Femur (tissue), 1 donor: Measurements from ENCODE around the gene EIPR1.

Experiments
- DNase-seq: peaks from one replicate; pipeline ENCODE4 v3.0.0-alpha.2; 2017

Gene EIPR1

DNA sequence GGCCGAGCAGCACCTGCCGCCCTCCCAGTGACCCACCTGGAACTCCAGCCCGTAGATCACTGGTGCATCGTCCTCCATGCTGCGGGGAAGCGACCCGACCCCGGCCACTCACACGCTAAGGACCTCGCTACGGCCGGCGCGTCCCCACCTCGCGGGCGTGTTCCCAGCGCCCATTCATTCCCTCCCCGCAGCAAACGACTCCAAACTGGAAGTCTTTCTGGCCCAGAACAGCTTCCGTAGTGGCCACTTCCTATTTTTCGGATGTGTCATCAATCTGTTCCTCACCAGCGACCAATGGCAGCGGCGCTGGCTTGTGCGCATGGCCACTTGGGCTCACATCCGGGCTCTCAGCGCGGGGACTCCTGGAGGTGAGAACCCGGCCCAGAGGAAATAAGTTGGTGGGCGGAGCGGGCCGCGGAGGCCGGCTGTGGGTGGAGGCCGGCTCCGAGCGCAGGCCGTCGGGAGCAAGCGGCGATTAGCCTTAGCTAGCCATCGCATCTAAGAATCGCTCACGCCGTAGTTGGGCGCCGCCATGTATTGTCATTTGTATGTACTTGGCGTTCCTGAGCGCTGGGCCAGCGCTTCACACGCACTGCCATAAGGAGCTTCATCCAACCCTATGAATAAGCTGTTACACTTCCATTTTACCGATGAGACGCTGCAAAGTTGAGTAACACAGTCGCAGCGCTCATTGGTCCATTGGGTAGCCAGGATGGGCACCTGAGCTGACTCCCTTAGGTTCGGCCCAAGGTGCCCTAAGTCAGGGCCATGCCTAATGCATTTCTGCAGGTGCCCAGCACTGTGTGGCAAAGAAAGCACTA, at the start of gene EIPR1:
Gene EIPR1, minus strand, starts transcription at position 207 of the 821 bp plus-strand sequence. Its CDS starts 129 bp downstream, at position 78.
- DNase-seq, result peak; percentile 99

DNA sequence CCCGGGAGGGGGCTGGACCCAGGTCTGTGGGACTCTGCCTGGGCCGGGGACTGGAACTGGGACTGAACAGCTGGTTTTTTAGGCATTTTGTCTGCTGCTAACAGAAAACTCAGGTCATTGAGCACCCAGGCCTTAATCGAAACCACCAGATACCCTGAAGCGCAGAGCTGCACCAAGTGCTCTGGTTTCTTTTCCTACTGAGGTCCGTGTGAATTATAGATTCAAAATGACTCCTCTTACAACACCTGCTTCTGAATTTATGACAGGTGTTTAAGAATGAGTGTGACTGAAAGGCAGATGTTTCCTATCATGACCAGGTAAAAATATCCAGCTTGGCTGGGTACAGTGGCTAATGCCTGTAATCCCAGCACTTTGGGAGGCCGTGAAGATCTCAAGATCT, 49.7 kb upstream of the EIPR1 start:
- no peak for DNase-seq

DNA sequence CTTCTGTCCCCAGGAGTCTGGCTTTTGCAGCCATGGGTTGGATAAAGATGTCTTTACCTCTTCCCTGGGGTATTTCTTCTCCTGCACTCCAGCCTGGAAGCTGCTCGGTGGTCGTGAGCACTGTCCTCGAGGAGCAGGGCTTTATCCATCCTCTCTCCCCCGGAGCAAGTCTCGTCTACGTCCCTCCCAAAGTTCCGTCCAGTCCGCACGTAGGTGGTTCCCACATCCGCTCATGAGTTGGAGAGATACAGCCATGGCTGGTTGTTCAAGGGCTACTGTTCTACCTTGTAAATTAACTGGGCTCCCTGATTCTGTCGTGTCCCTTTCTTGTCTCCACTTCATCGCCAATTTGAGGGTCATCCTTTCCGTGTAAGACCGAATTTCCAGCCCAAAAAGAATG, 49.0 kb upstream of the EIPR1 start:
- no peak for DNase-seq

DNA sequence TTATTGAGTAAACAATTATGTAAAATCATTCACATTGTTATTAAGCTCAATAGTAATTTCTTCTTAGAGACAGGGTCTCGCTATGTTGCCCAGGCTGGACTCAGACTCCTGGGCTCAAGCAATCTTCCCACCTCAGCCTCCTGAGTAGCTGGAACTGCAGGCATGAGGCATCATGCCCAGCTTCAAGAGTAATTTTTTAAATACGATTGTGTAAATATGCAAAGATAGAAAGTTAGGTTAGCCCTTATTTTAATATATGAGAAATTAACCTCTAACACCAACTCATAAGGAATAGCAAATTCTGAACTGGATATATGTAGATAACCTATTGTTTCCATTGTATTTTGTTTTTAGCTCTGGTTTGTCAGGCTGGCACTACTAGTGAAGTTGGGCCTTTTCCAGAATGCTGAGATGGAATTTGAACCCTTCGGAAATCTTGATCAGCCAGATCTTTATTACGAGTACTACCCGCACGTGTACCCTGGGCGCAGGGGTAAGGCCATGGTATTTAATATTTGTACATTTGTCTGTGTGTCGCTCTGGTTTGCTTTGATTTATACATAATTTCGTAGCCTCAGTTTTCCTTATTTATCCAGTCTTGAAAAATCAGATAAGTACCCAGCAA, 46.7 kb upstream of the EIPR1 start:
- no peak for DNase-seq

DNA sequence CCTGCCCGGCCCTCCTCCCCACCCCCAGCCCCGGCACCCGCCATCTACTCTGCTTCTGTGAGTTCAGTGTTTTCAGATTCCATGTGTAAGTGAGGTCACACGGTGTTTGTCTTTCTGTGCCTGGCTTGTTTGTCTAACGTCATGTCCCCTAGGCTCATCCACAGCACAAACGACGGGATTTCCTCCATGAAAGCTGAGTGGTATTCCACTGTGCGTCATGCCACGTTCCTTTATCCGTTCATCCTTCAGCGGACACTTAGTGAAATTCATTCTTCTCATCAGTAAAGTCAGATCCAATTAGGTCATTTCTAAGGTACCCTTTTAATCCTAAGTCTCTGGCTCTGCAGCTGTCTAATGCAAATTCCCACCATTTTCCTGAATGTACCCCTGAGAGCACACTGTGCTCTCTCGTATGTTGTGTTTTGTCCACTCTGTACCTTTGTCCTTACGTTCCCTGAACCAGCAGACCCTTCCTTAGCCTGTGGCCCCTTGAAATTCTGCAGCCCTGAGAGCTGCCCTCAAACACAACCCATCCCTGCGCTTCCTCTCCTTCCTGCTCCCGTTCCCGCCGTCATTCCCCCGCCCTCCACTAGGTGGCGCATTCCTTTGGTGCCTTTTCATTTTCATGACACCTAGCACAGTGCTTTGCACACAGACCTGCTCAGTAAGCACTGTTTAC, 46.0 kb upstream of the EIPR1 start:
- DNase-seq, result peak; percentile 59

DNA sequence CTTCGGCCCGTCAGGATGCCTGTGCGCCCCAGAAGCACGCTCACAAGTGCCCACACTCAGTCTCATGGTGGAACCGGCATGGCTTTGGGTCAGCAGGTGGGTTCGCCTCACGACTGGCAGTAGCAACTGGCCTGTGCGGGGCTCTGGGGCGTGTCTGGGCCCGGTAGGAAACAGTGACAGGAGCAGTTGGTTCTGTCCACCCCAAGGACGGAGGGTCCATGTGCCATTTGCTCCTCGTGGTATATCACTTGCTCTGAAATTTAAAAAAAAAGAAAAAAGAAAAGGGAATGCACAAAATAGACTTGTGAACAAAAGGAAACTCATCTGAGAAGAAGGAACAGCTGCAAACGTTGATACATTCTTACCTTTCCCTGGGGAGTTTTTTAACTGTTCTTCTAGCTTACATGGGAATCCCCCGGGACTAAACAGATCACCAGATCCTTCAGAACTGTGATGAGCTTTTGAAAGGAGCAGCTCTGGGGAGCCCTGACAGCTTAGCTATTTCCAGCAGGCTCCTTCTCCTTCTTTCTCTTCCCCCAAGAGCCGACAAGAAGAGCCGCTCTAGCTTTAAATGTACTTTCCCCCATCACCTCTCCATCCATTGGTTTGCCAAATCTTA, 44.7 kb upstream of the EIPR1 start:
- DNase-seq, result no peak

DNA sequence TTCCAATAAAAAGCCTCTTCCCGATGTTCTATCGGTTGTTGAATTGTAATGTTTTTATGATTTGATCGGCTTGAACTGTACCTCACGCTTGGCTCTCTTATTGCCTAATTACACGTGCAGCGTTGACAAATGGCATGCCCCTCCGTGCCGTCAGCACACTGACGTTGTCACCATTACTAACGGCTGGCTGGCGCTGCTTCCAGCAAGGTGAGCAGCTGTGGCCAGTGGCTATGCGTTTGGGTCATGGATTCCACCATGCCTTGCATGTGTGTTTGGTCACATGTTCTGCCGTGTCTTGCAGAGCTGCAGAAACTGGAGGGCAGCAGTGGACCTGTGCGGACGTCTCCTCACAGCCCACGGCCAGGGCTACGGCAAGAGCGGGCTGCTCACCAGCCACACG, 44.0 kb upstream of the EIPR1 start:
- no peak for DNase-seq

DNA sequence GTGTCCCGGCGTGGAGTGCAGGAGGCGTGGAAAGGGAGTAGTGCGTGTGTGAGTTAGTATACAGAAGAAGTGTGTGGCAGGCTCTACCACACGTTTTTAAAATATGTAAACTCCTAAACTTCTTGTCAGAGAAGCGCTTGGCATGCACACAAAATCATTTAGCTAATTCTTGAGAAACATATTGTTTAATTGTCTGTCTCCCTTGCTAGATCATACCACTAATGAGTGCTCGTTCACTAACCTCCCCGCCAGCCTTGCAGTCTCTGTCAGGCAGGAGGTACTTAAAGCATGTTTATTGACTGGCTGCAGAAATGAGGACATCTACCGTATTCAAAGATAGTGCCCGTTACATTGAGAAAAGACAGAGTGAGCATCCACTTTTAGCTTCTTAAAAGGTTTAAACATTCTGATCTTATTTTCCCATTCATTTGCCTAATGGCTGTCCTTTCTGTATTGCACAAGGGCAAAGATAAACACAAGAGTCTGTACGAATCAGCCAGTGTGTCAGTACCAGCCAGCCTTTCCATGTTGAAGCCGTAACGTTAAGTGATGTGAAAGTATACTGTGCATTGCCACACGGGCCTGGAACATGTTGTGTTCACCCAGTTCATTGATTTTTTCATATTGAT, 43.3 kb upstream of the EIPR1 start:
- no peak for DNase-seq

DNA sequence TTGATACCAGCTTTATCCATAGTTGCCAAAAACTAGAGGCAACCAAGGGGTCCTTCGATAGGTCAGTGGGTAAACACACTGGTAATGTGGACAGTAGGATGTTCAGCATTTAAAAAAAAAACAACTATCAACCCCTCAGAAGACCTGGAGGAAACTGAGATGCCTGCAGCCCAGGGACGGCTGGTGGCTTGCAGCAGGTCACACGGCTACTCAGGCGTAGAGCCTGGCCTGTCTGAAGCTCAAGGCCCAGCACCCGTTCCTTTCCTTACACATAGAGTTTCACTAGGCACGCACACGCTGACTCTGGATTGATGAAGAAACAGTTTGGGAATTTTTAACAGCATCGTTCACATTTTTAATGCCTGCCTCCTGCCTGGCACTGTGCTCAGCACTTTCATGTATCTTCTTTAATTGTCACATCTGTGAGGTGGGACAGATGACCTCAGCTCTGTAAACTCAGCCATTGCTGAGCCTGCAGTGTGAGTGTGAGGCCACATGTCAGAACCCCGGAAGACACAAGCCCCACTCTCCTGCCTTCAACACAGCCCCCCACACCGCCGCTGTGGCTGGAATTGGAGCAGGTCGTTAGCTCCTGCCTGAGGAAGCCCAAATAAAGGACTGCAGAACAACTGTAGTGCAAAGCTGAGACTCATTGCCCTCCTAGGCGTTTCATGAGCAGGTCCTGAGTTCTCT, 42.6 kb upstream of the EIPR1 start:
- no peak for DNase-seq

DNA sequence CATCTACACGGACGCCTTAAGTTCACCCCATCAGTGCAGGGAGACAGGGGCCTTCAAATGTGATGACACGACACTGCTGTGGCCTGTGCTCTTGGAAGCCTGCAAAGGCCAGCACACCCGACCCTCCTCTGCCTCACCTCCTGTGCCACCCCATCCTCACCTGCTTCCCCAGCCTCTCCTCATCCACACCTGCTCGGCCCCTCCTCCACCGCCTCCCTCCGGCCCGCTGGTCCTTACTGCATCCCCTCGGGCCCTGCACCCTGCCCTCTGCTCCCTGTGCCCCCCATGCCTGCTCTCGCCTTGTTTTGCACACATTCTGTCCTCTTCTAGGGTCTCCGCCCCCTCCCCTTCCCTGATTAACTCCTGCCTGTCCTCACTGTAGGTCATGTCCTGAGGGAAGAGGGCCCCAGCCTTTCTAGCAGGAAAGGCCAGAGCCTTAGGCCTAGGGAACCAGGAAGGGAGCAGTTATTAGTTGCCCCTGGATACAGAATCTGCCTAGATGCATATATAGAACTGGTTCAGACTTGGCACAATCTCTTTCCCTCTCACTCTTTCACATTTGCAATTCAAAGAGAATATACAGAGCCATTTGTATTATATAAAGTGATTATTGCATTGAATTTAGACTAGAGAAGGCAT, 41.3 kb upstream of the EIPR1 start:
- no peak for DNase-seq

DNA sequence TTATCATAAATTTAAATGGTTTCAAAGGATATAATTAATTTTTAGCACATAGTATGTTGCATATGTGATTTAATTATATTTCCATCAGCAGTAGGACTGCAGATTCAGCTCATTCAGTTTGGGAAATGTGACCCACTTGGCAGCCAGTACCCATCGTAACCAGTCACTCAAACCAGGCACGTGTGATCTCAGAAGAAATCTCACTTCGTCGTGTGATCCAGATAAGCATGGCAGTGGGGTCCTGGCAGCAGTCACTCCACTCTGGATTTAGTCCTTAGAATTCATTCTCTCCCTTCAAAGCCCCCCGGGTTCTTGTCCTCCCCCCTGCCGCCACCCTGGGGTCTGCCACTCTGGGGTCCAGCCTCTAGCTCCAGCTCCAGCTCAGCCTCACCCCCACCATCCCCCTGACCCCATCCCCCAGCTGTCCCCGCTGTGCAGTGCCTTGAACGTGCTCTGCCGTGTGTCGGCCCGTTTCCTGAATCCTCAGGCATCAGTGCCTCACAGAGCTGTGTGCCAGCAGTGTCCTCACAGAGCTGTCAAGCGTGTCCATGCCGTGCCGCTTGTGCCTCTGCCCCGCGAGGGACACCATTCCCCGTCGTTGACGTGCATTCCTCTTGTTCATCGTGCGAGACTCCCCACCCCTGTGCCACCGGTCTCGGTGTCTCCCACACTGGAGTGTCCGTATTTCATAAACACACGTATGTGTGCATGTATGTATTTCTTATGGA, 36.7 kb upstream of the EIPR1 start:
- DNase-seq, result no peak

DNA sequence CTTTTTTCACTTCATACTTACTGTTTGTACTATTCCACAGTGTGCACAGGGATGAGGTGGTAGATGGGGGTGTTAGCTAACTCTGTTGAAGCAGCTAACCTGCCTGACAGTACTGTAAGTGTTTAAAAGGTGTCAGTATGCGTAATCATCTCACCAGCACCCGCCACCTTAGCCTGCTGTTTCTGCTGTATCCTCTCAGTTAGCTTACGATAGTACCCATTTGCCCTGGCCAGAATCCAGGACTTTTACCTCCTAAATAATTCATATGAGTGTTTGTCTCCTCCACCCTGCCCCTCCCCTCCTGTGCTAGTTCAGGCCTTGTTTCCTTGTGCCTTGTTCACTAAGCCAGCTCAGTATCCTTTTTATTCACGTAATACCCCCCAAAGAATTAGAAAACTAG, 36.1 kb upstream of the EIPR1 start:
- DNase-seq, result no peak

DNA sequence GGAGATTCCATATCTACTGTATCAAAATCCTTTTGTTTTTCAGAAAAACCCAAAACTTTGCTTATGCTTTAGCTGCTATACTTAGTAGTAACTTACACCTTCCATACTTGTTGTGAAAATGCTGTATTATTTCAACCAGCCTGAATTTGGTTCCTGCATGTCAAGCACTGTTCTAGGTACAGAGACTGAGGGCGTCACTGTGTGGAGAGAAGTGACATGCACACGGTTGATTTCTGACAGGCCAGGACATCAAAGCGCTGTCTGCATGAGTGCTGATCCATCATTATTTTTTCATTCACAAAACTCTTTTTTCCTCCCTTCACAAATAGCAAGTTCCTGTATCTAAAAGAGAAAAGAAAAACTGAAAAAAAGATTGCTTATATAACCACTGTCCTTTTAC, 33.5 kb upstream of the EIPR1 start:
- no peak for DNase-seq

DNA sequence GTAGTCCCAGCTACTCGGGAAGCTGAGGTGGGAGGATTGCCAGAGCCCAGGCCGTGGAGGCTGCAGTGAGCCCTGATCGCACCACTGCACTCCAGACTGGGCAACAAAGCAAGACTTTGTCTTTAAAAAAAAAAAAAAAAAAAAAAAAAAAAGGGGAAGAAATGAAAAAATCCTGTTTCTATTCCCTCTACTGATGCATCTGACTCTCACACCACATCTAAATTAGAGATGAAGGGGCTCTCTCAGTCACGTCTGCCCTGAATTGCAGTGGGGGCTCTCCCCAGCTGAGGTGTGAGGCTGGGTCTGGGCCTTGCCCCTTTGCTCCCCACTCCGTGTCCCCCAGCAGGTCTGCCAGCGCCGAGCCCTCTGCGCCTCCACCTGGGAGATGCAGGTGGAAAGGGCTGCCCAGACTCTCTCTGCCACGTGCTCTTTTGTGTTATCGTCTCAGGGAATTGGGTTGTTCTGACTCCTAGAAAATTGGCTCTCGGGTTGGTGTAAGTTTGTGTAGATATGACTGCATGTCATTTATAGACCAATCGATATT, 32.1 kb upstream of the EIPR1 start:
- DNase-seq, result no peak

DNA sequence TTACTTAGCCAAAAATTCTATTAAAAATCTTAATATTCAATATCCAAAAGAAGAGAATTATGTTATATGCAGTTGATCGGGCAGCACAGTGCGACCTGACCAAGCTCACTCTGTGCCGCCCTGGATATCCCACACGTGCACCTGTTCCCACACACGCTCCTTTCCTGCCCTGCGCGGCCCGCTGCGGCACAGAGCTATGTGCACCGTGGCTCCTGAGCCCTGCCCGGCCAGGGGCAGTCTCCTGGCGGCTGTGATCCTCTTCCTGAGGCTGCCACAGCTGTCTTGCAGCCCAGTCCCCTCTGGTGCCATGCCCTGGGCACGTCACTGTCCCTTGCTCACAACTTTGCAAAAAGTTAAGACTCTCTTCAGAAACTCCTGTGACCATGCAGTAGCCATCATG, 31.2 kb upstream of the EIPR1 start:
- DNase-seq, result no peak

DNA sequence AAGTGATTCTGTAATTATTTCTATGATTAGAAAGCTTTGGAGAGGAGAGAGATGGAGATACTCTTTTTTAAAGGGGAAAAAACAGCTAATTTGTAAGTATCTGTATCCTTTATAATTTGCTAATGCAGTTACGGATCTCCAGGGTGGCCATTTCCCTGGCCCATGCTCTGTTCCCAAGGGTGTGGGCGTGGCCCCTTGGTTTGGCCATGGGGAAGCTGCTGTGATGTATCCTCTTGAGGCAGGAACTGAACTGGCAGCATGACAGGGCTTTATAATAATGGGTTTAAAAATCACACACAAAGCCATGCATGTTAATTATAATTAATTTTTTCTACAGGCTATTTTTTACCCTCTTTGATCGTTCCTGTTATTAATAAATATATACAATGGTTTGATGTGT, 28.9 kb upstream of the EIPR1 start:
- DNase-seq, result no peak

DNA sequence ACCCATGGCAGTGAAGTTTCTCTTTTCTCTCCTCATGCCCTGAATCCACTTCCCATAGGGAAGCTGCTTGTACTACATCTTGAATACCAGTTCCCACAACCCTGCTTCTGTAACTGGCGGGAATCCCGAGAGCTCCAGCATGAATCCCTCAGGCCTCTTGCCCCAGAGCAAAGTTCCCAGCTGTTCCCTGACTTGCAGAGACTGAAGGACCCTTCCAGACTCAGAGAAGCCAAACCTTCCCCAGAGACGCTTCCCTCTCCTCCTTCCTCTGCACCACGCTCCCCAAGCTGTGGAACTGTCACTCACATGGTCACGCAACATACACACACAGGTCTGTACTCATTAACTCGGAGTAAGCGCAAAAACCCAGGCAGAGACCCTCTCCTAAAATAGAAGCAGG, 28.3 kb upstream of the EIPR1 start:
- DNase-seq, result no peak

DNA sequence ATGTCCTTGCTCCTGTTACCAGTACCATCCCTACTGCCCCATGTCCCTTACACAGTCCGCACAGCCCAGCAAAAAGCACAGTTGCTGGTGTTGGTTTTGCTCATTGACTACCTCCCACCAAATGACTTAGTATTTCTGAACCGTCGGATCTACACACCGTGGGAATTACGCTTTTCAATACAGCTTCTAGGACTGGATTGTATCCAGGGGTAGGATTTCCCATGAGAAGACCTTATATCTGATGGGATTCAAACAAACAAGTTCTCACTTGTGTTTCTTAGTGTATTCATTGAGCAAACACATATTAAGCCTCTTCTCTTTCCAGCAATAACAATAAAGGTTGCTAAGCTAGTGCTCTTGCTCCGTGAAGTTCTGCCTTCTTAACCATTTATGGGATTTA, 27.7 kb upstream of the EIPR1 start:
- DNase-seq, result no peak

DNA sequence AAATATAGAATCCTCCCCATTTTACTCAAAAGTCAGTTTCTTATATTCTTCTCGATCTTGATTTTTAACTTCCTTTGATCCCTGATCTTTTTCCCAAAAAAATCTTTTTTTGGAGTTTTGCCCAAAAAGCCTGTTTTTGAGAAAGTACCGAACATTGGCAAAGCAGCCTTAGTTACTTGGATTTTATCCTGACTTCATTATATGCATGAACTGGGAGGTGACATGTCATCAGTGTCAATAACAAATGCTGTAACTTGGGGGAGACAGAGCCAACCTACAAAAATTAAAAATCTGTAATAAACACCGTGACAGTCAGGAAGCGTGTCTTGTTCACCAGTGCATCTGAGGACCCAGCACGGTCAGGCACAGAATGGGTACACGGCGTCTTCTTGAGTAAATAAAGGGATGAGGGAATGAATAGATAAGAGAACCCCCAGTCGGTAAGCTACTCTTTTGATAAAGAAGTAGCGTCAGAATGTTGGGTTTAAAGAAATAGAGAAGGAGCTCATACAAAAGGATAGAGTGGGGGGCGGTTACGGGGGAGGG, 26.8 kb upstream of the EIPR1 start:
- no peak for DNase-seq

DNA sequence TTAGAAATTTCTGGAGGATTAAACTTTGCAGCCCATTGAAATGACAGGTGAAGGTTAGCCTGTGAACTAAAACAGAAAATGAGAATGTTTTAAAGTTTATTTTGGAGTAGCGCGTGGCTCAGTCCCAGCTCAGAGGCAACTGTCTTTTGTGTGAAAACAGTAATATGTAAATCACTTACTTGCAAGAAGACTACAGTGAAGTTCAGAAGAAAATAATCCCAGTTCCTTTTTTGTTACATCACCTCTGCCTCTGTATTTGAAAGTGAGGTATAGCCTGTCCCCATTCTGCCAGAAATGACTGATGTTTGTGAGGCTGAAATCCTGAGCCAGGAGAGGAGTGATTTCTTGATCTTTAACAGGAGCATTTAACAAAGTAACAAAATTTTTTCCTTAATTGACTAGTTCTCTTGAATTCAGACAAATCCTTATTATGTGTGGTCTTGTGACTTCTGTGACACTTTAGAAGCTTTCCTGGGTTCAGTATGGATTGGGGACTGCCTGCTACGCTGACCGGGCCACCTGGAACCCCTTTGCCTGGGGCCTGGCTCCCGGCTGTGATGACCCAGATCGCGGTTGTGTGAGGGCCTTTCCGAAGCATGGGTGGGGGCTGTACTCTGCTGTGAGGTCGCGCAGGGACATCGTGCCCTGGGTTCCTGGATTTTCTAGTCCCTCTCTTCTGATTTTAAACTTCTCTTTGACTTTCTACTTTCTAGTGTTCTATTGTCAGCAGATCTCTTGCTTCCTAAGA, 26.1 kb upstream of the EIPR1 start:
- DNase-seq, result no peak
